HL-60 (cell line): ENCODE measurements around the gene KLF2.

Experiments used
- DNase-seq, 2 experiments: peaks; one replicate each; pipeline ENCODE4 v3.0.0-alpha.2; 2010 to 2020; ENCODE audit warnings: low read depth in 1 of 2, low spot score in 1 of 2
- H3K27ac ChIP-seq: fragments of 250-450 bp; sonication (Bioruptor Pico); replicated peaks from 2 replicates; pipeline ENCODE4 v1.5.1; 2020; ENCODE audit warnings: mild to moderate bottlenecking, moderate library complexity
- H3K27me3 ChIP-seq: fragments of 250-450 bp; sonication (Bioruptor Pico); 2 replicates; pipeline ENCODE4 v1.5.1; 2021; ENCODE audit warnings: mild to moderate bottlenecking, moderate library complexity; ENCODE audit not compliant: insufficient read depth, poor library complexity, severe bottlenecking
- H3K4me3 ChIP-seq: replicated peaks from 2 replicates; pipeline ENCODE4 v1.5.1; 2011; ENCODE audit warnings: mild to moderate bottlenecking, control low read depth, low read length; ENCODE audit not compliant: insufficient read depth
- GABPA ChIP-seq: IDR thresholded peaks from 2 replicates; pipeline ENCODE4 v1.6.1; 2012; ENCODE audit warnings: low read depth
- POLR2AphosphoS5 ChIP-seq: IDR thresholded peaks from 2 replicates; pipeline ENCODE4 v1.6.1; 2012; ENCODE audit warnings: low read depth
- SPI1 ChIP-seq: IDR thresholded peaks from 2 replicates; pipeline ENCODE4 v1.6.1; 2012; ENCODE audit warnings: low read depth, mild to moderate bottlenecking, borderline replicate concordance
- TF ChIP-seq, protein P1 (sequence below): IDR thresholded peaks from one replicate; pipeline ENCODE4 v1.5.1; 2011; ENCODE audit warnings: low read length, control low read depth, inconsistent platforms; ENCODE audit not compliant: insufficient read depth
- TF ChIP-seq, protein P2 (sequence below): IDR thresholded peaks from 2 replicates; pipeline ENCODE4 v1.6.1; 2012; ENCODE audit warnings: low read depth; ENCODE audit not compliant: insufficient replicate concordance

The KLF2 gene

DNA sequence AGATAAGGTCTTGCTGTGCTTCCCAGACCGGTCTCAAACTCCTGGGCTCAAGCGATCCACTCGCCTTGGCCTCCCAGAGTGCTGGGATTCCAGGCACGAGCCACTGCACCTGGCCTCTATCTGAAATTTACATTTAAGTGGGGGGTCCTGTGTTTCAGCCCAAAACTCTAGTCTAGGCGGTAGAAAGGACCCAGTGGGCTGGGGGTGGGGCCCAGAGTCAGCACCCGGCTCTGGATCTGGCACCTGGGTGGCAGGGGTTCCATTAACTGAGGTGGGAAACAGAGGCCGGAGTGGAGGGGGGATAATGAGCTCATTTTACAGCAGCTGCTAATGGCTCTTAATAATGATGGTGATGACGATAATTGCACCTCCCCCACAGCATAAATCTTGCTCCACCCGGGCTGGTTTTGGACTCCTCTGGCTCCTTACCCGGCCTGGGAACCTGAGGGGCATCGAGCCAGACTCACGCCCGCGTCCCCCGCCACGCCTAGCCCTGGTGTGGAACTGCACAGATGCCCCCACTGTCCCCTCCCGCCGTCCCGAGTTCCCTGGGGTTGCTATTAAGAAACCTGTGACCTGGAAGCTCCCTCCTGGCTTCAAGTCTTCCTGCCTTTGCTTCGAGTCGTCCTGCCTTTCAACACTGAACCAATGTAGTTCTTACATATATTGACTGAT is 17.8 kb upstream of the KLF2 start:
- Histone ChIP-seq H3K27ac (no peak overlapping the region), H3K27me3 (no peaks in the 10 kb centered on the region), H3K4me3 (no peak overlapping the region)
- TF ChIP-seq, protein P1, sequence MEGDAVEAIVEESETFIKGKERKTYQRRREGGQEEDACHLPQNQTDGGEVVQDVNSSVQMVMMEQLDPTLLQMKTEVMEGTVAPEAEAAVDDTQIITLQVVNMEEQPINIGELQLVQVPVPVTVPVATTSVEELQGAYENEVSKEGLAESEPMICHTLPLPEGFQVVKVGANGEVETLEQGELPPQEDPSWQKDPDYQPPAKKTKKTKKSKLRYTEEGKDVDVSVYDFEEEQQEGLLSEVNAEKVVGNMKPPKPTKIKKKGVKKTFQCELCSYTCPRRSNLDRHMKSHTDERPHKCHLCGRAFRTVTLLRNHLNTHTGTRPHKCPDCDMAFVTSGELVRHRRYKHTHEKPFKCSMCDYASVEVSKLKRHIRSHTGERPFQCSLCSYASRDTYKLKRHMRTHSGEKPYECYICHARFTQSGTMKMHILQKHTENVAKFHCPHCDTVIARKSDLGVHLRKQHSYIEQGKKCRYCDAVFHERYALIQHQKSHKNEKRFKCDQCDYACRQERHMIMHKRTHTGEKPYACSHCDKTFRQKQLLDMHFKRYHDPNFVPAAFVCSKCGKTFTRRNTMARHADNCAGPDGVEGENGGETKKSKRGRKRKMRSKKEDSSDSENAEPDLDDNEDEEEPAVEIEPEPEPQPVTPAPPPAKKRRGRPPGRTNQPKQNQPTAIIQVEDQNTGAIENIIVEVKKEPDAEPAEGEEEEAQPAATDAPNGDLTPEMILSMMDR = no peak
- TF ChIP-seq GABPA = no peak
- no peak for TF ChIP-seq SPI1
- TF ChIP-seq POLR2AphosphoS5 = no peak
- TF ChIP-seq, protein P2, sequence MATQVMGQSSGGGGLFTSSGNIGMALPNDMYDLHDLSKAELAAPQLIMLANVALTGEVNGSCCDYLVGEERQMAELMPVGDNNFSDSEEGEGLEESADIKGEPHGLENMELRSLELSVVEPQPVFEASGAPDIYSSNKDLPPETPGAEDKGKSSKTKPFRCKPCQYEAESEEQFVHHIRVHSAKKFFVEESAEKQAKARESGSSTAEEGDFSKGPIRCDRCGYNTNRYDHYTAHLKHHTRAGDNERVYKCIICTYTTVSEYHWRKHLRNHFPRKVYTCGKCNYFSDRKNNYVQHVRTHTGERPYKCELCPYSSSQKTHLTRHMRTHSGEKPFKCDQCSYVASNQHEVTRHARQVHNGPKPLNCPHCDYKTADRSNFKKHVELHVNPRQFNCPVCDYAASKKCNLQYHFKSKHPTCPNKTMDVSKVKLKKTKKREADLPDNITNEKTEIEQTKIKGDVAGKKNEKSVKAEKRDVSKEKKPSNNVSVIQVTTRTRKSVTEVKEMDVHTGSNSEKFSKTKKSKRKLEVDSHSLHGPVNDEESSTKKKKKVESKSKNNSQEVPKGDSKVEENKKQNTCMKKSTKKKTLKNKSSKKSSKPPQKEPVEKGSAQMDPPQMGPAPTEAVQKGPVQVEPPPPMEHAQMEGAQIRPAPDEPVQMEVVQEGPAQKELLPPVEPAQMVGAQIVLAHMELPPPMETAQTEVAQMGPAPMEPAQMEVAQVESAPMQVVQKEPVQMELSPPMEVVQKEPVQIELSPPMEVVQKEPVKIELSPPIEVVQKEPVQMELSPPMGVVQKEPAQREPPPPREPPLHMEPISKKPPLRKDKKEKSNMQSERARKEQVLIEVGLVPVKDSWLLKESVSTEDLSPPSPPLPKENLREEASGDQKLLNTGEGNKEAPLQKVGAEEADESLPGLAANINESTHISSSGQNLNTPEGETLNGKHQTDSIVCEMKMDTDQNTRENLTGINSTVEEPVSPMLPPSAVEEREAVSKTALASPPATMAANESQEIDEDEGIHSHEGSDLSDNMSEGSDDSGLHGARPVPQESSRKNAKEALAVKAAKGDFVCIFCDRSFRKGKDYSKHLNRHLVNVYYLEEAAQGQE = no peak
- DNase-seq = no peak

DNA sequence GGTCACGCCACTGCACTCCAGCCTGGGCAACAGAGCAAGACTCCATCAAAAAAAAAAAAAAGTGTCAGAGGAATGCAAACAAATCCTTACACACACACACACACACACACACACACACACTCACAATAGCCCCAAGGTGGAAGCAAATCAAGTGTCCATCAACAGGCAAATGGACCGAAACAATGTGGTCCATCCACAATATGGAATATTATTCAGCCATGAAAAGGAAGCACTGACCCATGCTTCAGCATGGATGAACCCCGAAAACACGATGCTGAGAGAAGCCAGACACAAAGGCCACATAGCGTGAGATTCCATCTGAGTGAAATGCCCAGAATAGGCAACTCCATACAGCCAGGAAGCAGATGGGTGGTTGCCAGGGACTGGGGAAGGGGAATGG is 16.5 kb upstream of the KLF2 start:
- Histone ChIP-seq H3K27ac (no peak overlapping the region), H3K4me3 (no peak overlapping the region), H3K27me3 (no peaks in the 10 kb centered on the region)
- no peak for DNase-seq
- TF ChIP-seq, protein P1 = no peak
- no peak for TF ChIP-seq GABPA
- TF ChIP-seq SPI1 = no peak
- TF ChIP-seq, protein P2 = no peak
- TF ChIP-seq POLR2AphosphoS5 = no peak

DNA sequence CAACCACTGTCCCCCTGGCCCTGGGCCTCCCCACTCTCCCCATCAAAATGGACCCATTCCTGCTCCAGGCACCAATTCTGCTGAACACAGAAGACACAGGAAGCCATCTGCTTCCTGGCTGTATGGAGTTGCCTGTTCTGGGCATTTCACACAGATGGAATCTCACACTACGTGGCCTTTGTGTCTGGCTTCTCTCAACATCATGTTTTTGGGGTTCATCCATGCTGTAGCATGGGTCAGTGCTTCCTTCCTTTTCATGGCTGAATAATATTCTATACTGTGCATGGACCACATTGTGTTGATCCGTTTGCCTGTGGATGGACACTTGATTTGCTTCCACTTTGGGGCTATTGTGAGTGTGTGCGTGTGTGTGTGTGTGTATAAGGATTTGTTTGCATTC is 15.0 kb upstream of the KLF2 start:
- Histone ChIP-seq H3K27me3 (no peaks in the 10 kb centered on the region), H3K27ac (no peak overlapping the region), H3K4me3 (no peak overlapping the region)
- no peak for TF ChIP-seq GABPA
- TF ChIP-seq, protein P1 = no peak
- TF ChIP-seq, protein P2 = no peak
- no peak for DNase-seq
